HFF-Myc (cell line): ENCODE results near the gene GABBR2.

Experiments
- DNase-seq: peaks from one replicate; pipeline ENCODE4 v3.0.0-alpha.2; 2011; ENCODE audit warnings: low read depth; ENCODE audit errors: extremely low read depth
- H3K4me3 ChIP-seq: replicated peaks from 2 replicates; pipeline ENCODE4 v1.5.1; 2011; ENCODE audit warnings: low read depth, mild to moderate bottlenecking, control low read depth, low read length
- TF ChIP-seq, protein P1 (sequence below): IDR thresholded peaks from 2 replicates; pipeline ENCODE4 v1.5.1; 2012; ENCODE audit warnings: mild to moderate bottlenecking, low read depth, low read length, control low read depth; ENCODE audit errors: missing control alignments

GABBR2 gene

DNA sequence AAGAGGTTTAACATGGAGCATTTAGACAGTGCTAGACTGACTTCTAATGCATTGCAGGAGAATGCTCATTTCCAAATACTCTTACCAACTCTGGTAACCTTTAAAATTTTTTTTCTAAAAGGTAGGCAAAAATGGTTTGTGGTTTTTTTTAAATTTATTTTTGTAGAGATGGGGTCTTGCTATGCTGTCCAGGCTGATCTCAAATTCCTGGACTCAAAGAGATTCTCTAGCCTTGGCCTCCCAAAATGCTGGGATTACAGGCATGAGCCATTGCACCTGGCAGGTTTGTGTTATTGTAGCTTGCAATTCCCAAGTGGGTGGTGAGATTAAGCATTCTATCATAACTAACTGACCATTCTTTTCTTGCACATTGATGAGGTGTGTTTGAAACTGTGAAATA lies 410.3 kb downstream of the GABBR2 start:
- no peak for DNase-seq
- TF ChIP-seq, protein P1, sequence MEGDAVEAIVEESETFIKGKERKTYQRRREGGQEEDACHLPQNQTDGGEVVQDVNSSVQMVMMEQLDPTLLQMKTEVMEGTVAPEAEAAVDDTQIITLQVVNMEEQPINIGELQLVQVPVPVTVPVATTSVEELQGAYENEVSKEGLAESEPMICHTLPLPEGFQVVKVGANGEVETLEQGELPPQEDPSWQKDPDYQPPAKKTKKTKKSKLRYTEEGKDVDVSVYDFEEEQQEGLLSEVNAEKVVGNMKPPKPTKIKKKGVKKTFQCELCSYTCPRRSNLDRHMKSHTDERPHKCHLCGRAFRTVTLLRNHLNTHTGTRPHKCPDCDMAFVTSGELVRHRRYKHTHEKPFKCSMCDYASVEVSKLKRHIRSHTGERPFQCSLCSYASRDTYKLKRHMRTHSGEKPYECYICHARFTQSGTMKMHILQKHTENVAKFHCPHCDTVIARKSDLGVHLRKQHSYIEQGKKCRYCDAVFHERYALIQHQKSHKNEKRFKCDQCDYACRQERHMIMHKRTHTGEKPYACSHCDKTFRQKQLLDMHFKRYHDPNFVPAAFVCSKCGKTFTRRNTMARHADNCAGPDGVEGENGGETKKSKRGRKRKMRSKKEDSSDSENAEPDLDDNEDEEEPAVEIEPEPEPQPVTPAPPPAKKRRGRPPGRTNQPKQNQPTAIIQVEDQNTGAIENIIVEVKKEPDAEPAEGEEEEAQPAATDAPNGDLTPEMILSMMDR, result no peak
- H3K4me3 ChIP-seq, result no peak overlapping the region

DNA sequence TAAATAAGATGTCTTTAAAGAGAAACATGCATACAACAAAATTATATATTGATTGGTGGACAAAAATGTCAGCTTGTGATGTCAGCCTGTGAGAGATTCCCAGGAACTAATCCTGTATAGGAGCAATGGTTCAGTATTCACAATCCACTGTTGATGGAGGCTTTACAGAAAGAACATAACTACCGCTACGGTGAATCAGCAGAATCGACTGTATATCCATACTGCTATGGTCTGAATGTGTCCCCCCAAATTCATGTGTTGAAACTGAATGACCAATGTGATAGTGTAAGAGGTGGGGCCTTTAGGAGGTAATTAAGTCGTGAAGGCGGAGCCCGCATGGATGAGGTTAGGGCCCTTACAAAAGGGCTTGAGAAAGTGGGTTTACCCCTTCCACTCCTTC lies 412.9 kb downstream of the GABBR2 start:
- no peak for DNase-seq
- TF ChIP-seq, protein P1, result no peak
- no peak overlapping the region for H3K4me3 ChIP-seq

DNA sequence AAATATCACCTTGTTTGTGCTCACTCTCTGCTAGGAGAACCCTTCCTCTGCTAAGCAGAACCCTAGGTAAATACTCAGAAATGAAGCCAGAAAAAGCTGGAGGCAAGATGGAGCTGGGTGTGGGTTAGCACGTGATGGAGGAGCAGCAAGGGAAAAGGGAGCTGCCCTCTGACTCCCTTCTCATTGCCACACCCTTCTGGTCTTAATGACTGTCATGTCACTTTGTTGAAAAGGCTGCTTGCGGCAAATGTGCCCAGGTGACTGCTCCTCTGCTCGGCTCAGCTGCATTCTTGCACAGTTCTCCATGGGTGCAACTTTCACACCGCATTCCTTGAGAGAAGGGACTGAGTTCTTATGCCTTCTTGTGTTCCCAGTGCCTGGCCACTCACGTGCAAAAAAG lies 416.9 kb downstream of the GABBR2 start:
- no peak overlapping the region for H3K4me3 ChIP-seq
- no peak for DNase-seq
- TF ChIP-seq, protein P1, result no peak

DNA sequence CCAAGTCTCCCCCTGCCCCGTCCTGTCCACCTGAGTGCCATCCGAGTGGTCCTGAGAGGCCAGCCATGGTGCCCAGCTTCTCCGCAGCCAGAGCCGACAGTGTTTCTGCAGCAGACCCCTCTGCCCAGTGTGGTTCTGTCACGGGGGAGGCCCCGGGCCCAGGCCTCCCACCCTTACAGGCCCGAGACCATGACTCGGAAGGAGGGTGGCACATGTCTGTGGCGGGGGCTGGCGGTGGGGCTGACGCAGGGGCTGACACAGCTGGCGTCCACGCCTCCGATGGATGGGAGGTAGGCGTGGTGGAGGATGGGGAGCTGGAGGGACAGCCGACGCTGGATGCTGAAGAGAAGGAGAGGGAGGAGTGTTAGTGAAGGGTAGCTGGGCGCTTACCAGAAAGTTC lies 418.3 kb downstream of the GABBR2 start:
- TF ChIP-seq, protein P1, result no peak
- DNase-seq, result no peak
- H3K4me3 ChIP-seq, result no peak overlapping the region

DNA sequence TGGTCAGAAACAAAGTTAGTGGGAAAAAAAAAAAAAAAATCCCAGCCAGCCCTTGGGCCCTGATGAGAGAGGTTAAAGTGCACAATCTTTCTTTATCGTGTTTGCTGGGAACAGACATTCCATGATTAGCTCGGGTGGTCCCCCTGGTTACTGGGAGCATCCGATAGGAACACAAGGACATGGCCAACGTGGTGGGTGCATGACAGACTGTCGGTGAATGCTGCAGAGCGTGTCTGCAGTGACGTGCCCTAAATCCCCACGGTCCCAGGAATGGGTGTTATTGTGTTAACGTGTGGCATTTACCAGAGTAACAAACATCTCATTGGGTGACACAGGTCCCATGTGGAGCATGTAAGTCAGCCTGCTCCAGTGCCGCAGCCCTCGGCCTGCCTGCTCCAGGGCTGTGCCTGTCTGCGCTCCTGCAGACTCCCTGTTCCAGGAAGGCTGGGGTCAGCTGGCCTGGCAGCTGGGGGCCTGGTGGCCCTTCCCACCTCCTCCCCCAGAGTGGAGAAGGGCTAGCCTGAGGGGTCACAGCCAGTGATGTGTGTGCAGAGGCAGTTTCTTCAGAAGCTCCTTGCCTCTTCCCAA lies 419.0 kb downstream of the GABBR2 start:
- DNase-seq, result no peak
- TF ChIP-seq, protein P1, result no peak
- no peak overlapping the region for H3K4me3 ChIP-seq

DNA sequence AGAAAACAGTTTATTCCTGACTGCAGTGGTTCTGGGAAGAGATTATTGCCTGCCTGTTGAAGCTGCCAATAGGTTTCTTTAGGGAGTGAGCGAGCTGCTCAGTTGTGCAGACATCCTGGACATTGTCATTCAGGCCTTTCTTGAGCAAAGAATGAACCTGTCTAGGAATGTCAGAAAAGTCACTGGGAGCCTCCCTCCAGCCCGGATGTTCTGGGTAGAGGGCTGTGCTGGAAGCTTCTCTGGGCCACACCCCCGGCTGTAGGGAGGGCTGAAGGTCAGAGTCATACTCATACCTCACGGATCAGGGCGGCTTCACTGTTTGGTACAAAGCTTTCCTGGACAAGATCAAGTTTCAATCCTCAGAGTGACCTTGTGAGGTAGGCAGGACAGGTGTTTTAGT lies 419.9 kb downstream of the GABBR2 start:
- no peak for DNase-seq
- H3K4me3 ChIP-seq, result no peak overlapping the region
- TF ChIP-seq, protein P1, result no peak

DNA sequence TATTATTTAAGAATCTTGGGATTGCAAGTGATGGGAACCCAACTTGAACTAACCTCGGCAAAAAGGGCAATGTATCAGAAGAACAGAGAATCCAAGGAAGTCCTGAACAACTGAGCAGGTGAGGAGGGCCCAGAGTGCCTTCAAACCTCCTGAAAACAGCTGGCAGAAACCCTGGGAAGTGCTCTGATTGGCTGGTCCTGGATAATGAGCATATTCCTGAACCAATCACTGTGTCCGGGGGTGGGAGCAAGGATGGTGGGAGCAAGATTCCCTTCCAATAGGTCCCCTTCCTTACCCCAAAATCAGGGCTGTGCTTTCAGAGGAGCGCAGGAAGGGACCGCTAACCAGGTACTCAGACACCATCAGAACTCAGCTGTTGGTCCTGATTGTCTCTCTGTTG lies 421.4 kb downstream of the GABBR2 start:
- H3K4me3 ChIP-seq, result no peak overlapping the region
- TF ChIP-seq, protein P1, result no peak
- no peak for DNase-seq
